Stomach (tissue), 9 donors: Measurements from ENCODE around the gene MRAP2. TPM values are rescaled to one million over a fixed set of nuclear protein-coding genes. Genes with fewer than 3 reads are reported as not detected.
A peak's percentile ranks its signal among the peaks of the same experiment; 100 is the strongest.
"Not testable (repeated sequence)": the region's sequence is repeated elsewhere in the genome, so short reads cannot be mapped to it uniquely, and the experiment has no call there.

Source experiments
- DNase-seq, 2 donors: peaks; one replicate each; pipeline versions ENCODE4 v3.0.0 to v3.0.0-alpha.2; 2013 to 2019
- H3K27ac ChIP-seq, 5 donors: fragments of 200-600 bp in 4 of 5; sonication (generic) in 4 of 5; one replicate each; pipeline ENCODE4 v1.5.1; 2013 to 2019; ENCODE audit warnings: mild to moderate bottlenecking in 1 of 5, moderate library complexity in 1 of 5
- H3K27me3 ChIP-seq, 3 donors: fragments of 200-600 bp; sonication (generic); one replicate each; pipeline ENCODE4 v1.5.1; 2017 to 2019; ENCODE audit warnings: mixed run types in 1 of 3
- H3K36me3 ChIP-seq, 4 donors: fragments of 200-600 bp; sonication (generic); 1 replicate in 3 of 4; 2 replicates in 1 of 4; pipeline ENCODE4 v1.5.1; 2016 to 2019
- H3K4me1 ChIP-seq, 4 donors: fragments of 200-600 bp; sonication (generic); one replicate each; pipeline ENCODE4 v1.5.1; 2016 to 2019
- H3K4me3 ChIP-seq, 4 donors: fragments of 200-600 bp; sonication (generic) in 3 of 4; one replicate each; pipeline ENCODE4 v1.5.1; 2016 to 2019; ENCODE audit warnings: mild to moderate bottlenecking in 1 of 4
- H3K9me3 ChIP-seq, 4 donors: fragments of 200-600 bp; sonication (generic); one replicate each; pipeline ENCODE4 v1.5.1; 2016 to 2019
- EP300 ChIP-seq: sonication (generic); formaldehyde crosslinking; IDR thresholded peaks from one replicate; pipeline ENCODE4 v1.6.1; 2017; ENCODE audit warnings: antibody characterized with exemption
- POLR2A ChIP-seq, 4 donors: fragments of 450-650 bp; IDR thresholded peaks; one replicate each; pipeline ENCODE4 v1.6.1; 2016; ENCODE audit warnings: antibody characterized with exemption in 4 of 4, control low read depth in 2 of 4, mild to moderate bottlenecking in 1 of 4, moderate library complexity in 1 of 4
- POLR2AphosphoS5 ChIP-seq, 3 donors: sonication (generic); formaldehyde crosslinking; IDR thresholded peaks; one replicate each; pipeline ENCODE4 v1.6.1; 2016; ENCODE audit warnings: antibody characterized with exemption in 3 of 3
- WGBS, 5 donors: extraction: QIAGEN DNeasy Blood & Tissue Kit in 3 of 5; methylation state at CpG; one replicate each; pipeline versions ENCODE4 v1.1.5 to v1.1.7; 2013 to 2018; 5-methylcytosine and 5-hydroxymethylcytosine counted together
- intact Hi-C: fragments of 100-400 bp; cut with DNase I; formaldehyde crosslinking; loops from one replicate; pipeline ENCODE4 v1.15.1; 2023; ENCODE audit warnings: low total_unique reads
- polyA plus RNA-seq, 3 donors: library from polyadenylated mRNA; stranded (reverse); fragments of 200-250 nt; gene quantifications; one replicate each; pipeline ENCODE4 v1.2.3, GENCODE V29; 2013
- total RNA-seq, 5 donors: library from RNA; depleted of rRNA; stranded (reverse); fragments of >200 nt; gene quantifications; one replicate each; pipeline versions ENCODE4 v1.1.0 to v1.2.3, GENCODE V29; 2014 to 2016
- TF ChIP-seq, protein P1 (sequence below), 7 experiments: fragments of 450-650 bp in 4 of 7; fragments of 200-600 bp in 3 of 7; sonication (generic) in 3 of 7; IDR thresholded peaks; one replicate each; pipeline ENCODE4 v1.5.1; 2016 to 2019; ENCODE audit warnings: antibody characterized with exemption in 7 of 7, control low read depth in 2 of 7, mild to moderate bottlenecking in 1 of 7
- donor health status: healthy with polysubstance abuse.
- donor health status: Bipolar disorder and iron deficiency.
- donor health status: healthy.

MRAP2 gene
- total and polyA plus RNA-seq, 8 donors: 1.3 to 20.2 (median 4.1) TPM

DNA sequence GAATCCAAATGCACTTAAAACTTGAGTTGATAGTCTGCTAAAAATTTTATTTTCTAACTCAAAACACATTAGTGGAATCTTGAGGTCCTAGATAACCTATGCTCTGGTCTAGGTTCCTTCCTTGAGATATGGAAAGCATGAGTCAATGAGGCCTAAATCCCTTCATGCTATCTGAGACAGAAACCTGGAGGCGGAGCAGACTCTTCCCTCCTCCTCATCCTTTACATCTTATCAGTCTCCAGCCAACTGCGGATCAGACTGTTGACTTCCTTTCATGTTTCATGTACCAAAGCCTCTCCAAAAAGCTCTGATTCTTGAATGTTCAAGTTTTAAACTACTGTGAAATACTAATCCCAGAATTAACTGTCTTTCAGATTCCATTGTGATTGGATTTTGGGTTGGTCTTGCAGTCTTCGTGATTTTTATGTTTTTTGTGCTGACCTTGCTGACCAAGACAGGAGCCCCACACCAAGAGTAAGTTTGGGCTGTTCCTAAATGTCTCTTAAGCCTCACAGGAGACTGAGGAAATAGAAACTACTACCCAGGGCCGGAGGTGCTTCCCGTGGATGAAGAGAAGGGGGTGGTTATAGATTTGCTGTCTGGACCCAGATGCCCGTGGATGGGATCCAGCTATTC is 29.1 kb downstream of the MRAP2 start:
- WGBS, 5 donors: 80 to 91% (median 85%) methylated on average over 6 of the region's 6 CpGs
- intact Hi-C loops: no loop called here
- Histone ChIP-seq H3K36me3 (no peaks in the 10 kb centered on the region), H3K27ac (no peak overlapping the region), H3K4me3 (no peak overlapping the region), H3K4me1 (peaks cover 0 to under 1% (median 0%) of the 10 kb centered on the region in 4 donors), H3K27me3 (no peaks in the 10 kb centered on the region), H3K9me3 (no peaks in the 10 kb centered on the region)
- no peak for TF ChIP-seq EP300
- no peak for TF ChIP-seq POLR2AphosphoS5 (IDR thresholded peaks at IDR 0.05)
- TF ChIP-seq POLR2A (IDR thresholded peaks at IDR 0.05): no peak
- TF ChIP-seq, protein P1, sequence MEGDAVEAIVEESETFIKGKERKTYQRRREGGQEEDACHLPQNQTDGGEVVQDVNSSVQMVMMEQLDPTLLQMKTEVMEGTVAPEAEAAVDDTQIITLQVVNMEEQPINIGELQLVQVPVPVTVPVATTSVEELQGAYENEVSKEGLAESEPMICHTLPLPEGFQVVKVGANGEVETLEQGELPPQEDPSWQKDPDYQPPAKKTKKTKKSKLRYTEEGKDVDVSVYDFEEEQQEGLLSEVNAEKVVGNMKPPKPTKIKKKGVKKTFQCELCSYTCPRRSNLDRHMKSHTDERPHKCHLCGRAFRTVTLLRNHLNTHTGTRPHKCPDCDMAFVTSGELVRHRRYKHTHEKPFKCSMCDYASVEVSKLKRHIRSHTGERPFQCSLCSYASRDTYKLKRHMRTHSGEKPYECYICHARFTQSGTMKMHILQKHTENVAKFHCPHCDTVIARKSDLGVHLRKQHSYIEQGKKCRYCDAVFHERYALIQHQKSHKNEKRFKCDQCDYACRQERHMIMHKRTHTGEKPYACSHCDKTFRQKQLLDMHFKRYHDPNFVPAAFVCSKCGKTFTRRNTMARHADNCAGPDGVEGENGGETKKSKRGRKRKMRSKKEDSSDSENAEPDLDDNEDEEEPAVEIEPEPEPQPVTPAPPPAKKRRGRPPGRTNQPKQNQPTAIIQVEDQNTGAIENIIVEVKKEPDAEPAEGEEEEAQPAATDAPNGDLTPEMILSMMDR (IDR thresholded peaks at IDR 0.05): no peak
- DNase-seq: no peak

DNA sequence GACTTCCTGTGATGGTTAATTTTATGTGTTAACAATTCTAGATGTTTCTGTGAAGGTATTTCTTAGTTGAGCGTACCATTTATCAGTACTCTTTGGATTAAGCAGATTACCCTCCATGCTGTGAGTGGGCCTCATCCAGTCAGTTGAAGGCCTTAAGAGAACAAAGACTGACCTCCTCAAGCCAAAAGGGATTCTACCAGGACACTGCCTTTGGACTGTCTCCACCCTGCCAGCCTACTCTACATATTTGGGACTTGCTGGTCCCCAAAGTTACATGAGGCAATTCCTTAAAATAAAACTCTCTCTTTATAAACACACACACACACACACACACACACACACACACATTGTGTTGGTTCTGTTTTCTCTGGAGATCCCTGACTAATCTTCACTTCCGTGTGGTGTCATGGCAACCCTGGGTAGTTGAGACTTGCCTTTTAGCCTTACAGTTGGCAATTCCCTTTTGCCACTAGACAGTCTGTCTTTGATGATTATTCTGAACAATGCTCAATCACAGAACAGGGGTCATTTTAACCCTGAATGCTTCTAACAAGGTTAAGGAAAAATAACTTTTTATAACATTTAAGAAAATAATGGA is 32.2 kb downstream of the MRAP2 start:
- whole genome bisulfite sequencing, 5 donors: 67 to 86% (median 74%) methylated on average over 2 of the region's 2 CpGs

DNA sequence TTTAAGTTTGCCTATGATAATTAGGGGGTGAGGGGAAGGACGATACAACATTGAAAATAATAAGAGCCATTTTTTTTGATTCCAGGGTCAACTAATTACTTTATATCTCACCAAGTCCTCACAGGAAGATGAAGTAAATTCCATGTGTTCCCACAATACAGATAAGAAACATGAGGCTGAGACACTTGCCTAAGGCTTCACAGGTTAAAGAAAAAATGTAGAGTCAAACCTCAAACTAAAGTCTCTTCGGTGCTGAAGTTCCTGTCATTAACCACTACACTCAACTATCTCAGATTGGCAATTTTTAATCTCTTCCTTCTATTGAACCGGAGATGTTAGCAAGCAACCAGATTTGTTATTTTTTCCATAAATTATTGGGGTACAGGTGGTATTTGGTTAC is 33.0 kb downstream of the MRAP2 start:
- no peaks in the 10 kb centered on the region for H3K27me3 ChIP-seq
- H3K4me1 ChIP-seq: no peaks in the 10 kb centered on the region
- no peaks in the 10 kb centered on the region for H3K9me3 ChIP-seq
- H3K27ac ChIP-seq: no peak overlapping the region
- TF ChIP-seq POLR2AphosphoS5 (IDR thresholded peaks at IDR 0.05): no peak
- no peak for TF ChIP-seq EP300
- TF ChIP-seq POLR2A (IDR thresholded peaks at IDR 0.05): no peak
- TF ChIP-seq, protein P1 (IDR thresholded peaks at IDR 0.05): no peak
- no peak overlapping the region for H3K4me3 ChIP-seq
- intact Hi-C loops: no loop called here
- WGBS, 5 donors: 85 to 92% (median 87%) methylated on average over 3 of the region's 3 CpGs
- no peaks in the 10 kb centered on the region for H3K36me3 ChIP-seq
- DNase-seq: no peak

More for the DNA sequence above, 32.2 kb downstream of the MRAP2 start:
- H3K27me3 ChIP-seq: no peaks in the 10 kb centered on the region
- no peak for TF ChIP-seq POLR2AphosphoS5 (IDR thresholded peaks at IDR 0.05)
- TF ChIP-seq, protein P1 (IDR thresholded peaks at IDR 0.05): no peak
- TF ChIP-seq POLR2A (IDR thresholded peaks at IDR 0.05): no peak
- no peak for TF ChIP-seq EP300
- no peak overlapping the region for H3K4me3 ChIP-seq
- no peaks in the 10 kb centered on the region for H3K9me3 ChIP-seq
- no peak overlapping the region for H3K27ac ChIP-seq
- DNase-seq: peak in 1 of 2 donors; percentile 46
- H3K4me1 ChIP-seq: no peaks in the 10 kb centered on the region
- intact Hi-C loops: no loop called here
- no peaks in the 10 kb centered on the region for H3K36me3 ChIP-seq

DNA sequence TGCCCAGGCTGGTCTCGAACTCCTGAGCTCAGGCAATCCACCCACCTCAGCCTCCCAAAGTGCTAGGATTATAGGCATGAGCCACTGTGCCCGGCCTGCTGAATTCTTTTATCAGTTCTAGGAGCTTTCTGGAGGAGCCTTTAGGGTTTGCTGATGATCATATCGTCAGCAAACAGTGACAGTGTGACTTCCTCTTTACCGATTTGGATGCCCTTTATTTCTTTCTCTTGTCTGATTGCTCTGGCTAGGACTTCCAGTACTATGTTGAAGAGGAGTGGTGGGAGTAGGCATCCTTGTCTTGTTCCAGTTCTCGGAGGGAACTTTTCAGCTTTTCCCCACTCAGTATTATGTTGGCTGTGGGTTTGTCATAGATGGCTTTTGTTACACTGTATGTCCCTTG is 35.3 kb downstream of the MRAP2 start:
- 86 to 93% (median 89%) methylated on average over 5 of the region's 5 CpGs for WGBS, 5 donors
- intact Hi-C loops, H3K9me3 ChIP-seq, H3K4me1 ChIP-seq, H3K27me3 ChIP-seq, H3K36me3 ChIP-seq, DNase-seq, H3K27ac ChIP-seq, H3K4me3 ChIP-seq: not testable (repeated sequence)

DNA sequence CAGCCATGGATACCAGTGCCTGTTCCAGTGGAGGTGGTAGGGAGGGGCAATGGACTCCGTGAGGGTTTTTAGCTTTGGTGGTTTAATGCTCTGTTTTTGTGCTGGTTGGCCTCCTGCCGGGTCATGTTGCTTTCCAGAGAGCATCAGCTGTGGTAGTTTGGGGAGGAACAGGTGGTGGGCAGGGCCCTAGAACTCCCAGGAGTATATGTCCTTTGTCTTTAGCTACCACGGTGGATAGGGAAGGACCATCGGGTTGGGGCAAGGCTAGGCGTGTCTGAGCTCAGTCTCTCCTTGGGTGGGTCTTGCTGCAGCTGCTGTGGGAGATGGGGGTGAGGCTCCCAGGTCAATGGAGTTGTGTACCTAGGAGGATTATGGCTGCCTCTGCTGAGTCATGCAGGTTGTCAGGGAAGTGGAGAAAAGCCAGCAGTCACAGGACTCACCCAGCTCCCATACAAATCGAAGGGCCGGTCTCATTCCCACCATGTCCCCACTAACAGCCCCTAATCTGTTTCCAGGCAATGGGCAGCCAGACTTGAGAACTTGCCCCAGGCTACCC is 38.9 kb downstream of the MRAP2 start:
- WGBS, 5 donors: 81 to 96% (median 89%) methylated on average over 7 of the region's 7 CpGs
- TF ChIP-seq POLR2AphosphoS5 (IDR thresholded peaks at IDR 0.05) (no peak), EP300 (no peak), POLR2A (IDR thresholded peaks at IDR 0.05) (no peak)
- TF ChIP-seq, protein P1 (IDR thresholded peaks at IDR 0.05): no peak
- Histone ChIP-seq H3K4me1 (no peaks in the 10 kb centered on the region), H3K27me3 (no peaks in the 10 kb centered on the region), H3K27ac (no peak overlapping the region), H3K4me3 (no peak overlapping the region), H3K9me3 (no peaks in the 10 kb centered on the region), H3K36me3 (no peaks in the 10 kb centered on the region)
- intact Hi-C loops: no loop called here
- no peak for DNase-seq
